Measurements from ENCODE around the gene KCNMA1.

The KCNMA1 gene

GRCh38 chr10:77158666-77159065 lies 478.9 kb downstream of the KCNMA1 start:
- DNase-seq (ENCODE audit: insufficient read length, low spot score) (no peak), FAIRE-seq (peak; percentile 33)

- DNase-seq (ENCODE audit: insufficient read length, low spot score) = no peak
- no peak for FAIRE-seq
Measured at GRCh38 chr10:77157248-77158019, 480.2 kb downstream of the KCNMA1 start.

GRCh38 chr10:77156406-77156879 lies 481.2 kb downstream of the KCNMA1 start:
- no peak for FAIRE-seq
- no peak for DNase-seq (ENCODE audit: insufficient read length, low spot score)

- DNase-seq (ENCODE audit: insufficient read length, low spot score) (no peak), FAIRE-seq (no peak)
Measured at GRCh38 chr10:77152256-77152655, 485.4 kb downstream of the KCNMA1 start.

- no peak for FAIRE-seq
- DNase-seq (ENCODE audit: insufficient read length, low spot score) = no peak
Measured at GRCh38 chr10:77151408-77151807, 486.2 kb downstream of the KCNMA1 start.

- FAIRE-seq = no peak
- no peak for DNase-seq (ENCODE audit: insufficient read length, low spot score)
Measured at GRCh38 chr10:77149706-77150105, 487.9 kb downstream of the KCNMA1 start.

- DNase-seq (ENCODE audit: insufficient read length, low spot score) = no peak
- FAIRE-seq = no peak
Measured at GRCh38 chr10:77149001-77149400, 488.6 kb downstream of the KCNMA1 start.

- no peak for DNase-seq (ENCODE audit: insufficient read length, low spot score)
- no peak for FAIRE-seq
Measured at GRCh38 chr10:77147871-77148270, 489.7 kb downstream of the KCNMA1 start.

- DNase-seq (ENCODE audit: insufficient read length, low spot score) (no peak), FAIRE-seq (no peak)
Measured at GRCh38 chr10:77146712-77147336, 490.8 kb downstream of the KCNMA1 start.

GRCh38 chr10:77144656-77145055 lies 493.0 kb downstream of the KCNMA1 start:
- DNase-seq (ENCODE audit: insufficient read length, low spot score) = no peak
- FAIRE-seq = no peak

GRCh38 chr10:77139252-77140160 lies 498.1 kb downstream of the KCNMA1 start:
- DNase-seq (ENCODE audit: insufficient read length, low spot score) (no peak), FAIRE-seq (no peak)

- DNase-seq (ENCODE audit: insufficient read length, low spot score) (no peak), FAIRE-seq (no peak)
Measured at GRCh38 chr10:77138541-77138940, 499.1 kb downstream of the KCNMA1 start.

- no peak for FAIRE-seq
- no peak for DNase-seq (ENCODE audit: insufficient read length, low spot score)
Measured at GRCh38 chr10:77135555-77135954, 502.1 kb downstream of the KCNMA1 start.

- DNase-seq (ENCODE audit: insufficient read length, low spot score) (no peak), FAIRE-seq (no peak)
Measured at GRCh38 chr10:77131214-77131613, 506.4 kb downstream of the KCNMA1 start.

GRCh38 chr10:77127243-77127642 lies 510.4 kb downstream of the KCNMA1 start:
- no peak for FAIRE-seq

GRCh38 chr10:77125231-77125630 lies 512.4 kb downstream of the KCNMA1 start:
- FAIRE-seq = no peak
- DNase-seq (ENCODE audit: insufficient read length, low spot score) = no peak

More at GRCh38 chr10:77127243-77127642, 510.4 kb downstream of the KCNMA1 start:
- no peak for DNase-seq (ENCODE audit: insufficient read length, low spot score)

GRCh38 chr10:77123330-77123729 lies 514.3 kb downstream of the KCNMA1 start:
- no peak for DNase-seq (ENCODE audit: insufficient read length, low spot score)
- no peak for FAIRE-seq

GRCh38 chr10:77121829-77122228 lies 515.8 kb downstream of the KCNMA1 start:
- FAIRE-seq = no peak
- DNase-seq (ENCODE audit: insufficient read length, low spot score) = no peak

GRCh38 chr10:77120666-77121376 lies 516.8 kb downstream of the KCNMA1 start:
- FAIRE-seq (no peak), DNase-seq (ENCODE audit: insufficient read length, low spot score) (no peak)

GRCh38 chr10:77120012-77120411 lies 517.6 kb downstream of the KCNMA1 start:
- DNase-seq (ENCODE audit: insufficient read length, low spot score) (no peak), FAIRE-seq (no peak)
